Ascending aorta (tissue), 2 donors: Measurements from ENCODE around the gene MOCS3. TPM values are rescaled to one million over a fixed set of nuclear protein-coding genes. Genes with fewer than 3 reads are reported as not detected.

Experiments used
- DNase-seq, 2 donors: peaks; one replicate each; pipeline ENCODE4 v3.0.0-alpha.2; 2019; ENCODE audit warnings: low spot score in 2 of 2
- H3K27ac ChIP-seq, 2 donors: fragments of 200-600 bp; sonication (generic); one replicate each; pipeline ENCODE4 v1.5.1; 2016 to 2017; ENCODE audit warnings: mild to moderate bottlenecking in 1 of 2
- H3K27me3 ChIP-seq: fragments of 200-600 bp; sonication (generic); one replicate; pipeline ENCODE4 v1.5.1; 2017
- H3K36me3 ChIP-seq, 2 donors: fragments of 200-600 bp; sonication (generic); one replicate each; pipeline ENCODE4 v1.5.1; 2016
- H3K4me1 ChIP-seq, 2 donors: fragments of 200-600 bp; sonication (generic); one replicate each; pipeline ENCODE4 v1.5.1; 2016 to 2017; ENCODE audit warnings: mild to moderate bottlenecking in 1 of 2
- H3K4me3 ChIP-seq, 2 donors: fragments of 200-600 bp; sonication (generic); one replicate each; pipeline ENCODE4 v1.5.1; 2016 to 2017; ENCODE audit warnings: mild to moderate bottlenecking in 1 of 2
- H3K9me3 ChIP-seq, 2 donors: fragments of 200-600 bp; sonication (generic); one replicate each; pipeline ENCODE4 v1.5.1; 2016
- CTCF ChIP-seq, 3 experiments: fragments of 200-600 bp in 2 of 3; fragments of 450-650 bp in 1 of 3; sonication (generic) in 2 of 3; IDR thresholded peaks; one replicate each; pipeline ENCODE4 v1.5.1; 2016 to 2019; ENCODE audit warnings: antibody characterized with exemption in 3 of 3, mild to moderate bottlenecking in 1 of 3, moderate library complexity in 1 of 3
- intact Hi-C: fragments of 100-400 bp; cut with DNase I; formaldehyde crosslinking; loops from one replicate; pipeline ENCODE4 v1.15.1; 2023
- total RNA-seq: library from RNA; depleted of rRNA; stranded (reverse); fragments of >200 nt; gene quantifications from one replicate; pipeline ENCODE4 v1.1.0, GENCODE V29; 2016

The MOCS3 gene
- total RNA-seq, 1 donor from 2014 or later: 4.7 TPM

DNA sequence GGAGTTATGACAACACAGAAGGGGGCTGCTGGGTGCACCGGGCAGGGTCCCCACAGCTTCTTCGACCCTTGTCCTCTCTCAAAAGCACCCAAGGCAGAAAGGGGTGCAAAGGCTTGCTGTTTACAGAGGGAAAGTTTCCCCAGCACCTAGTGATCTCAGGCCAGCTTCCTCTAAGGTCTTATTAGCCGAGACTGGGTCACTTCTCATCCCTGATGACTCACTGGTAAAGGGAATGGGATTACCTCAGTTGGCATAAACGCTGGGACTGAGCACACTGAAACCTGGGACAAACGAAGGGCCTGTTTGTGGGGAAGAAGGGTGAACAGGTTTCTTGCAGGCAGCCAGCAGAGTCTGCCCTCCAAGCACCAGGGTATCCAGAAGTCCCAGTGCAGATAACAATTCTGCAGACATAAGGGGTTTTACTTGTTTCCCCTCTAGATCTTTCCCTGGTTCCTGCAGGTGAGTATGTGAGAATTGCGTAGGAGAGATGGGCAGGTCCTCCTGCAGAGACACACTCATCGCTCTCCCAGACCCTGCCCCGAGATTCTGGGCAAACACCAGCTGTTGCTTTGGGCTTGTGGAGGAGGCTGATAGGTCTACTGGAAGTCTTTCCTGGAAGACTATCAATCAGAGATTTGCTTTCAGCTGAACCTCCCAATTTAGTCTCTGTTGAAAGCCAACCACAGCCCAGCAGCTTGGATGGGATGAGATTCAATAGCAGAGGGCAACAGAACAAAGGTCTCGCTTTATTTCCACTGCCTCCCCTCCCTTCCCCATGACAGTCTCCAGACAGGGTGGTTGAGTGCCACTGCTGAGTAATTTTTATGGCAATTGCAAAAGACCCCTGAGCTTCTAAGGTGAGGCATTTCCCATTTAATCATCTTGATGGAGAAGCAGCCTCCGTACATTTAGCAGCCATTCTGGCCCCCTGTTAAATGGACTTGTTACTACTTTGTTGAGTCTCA is 38.6 kb downstream of the MOCS3 start:
- H3K4me3 ChIP-seq: no peak overlapping the region
- DNase-seq: no peak
- H3K36me3 ChIP-seq: no peaks in the 10 kb centered on the region
- no peak for TF ChIP-seq CTCF (IDR thresholded peaks at IDR 0.05)
- no peaks in the 10 kb centered on the region for H3K4me1 ChIP-seq
- intact Hi-C loops: no loop called here
- H3K27ac ChIP-seq: no peak overlapping the region
- no peaks in the 10 kb centered on the region for H3K9me3 ChIP-seq
- H3K27me3 ChIP-seq: no peaks in the 10 kb centered on the region

DNA sequence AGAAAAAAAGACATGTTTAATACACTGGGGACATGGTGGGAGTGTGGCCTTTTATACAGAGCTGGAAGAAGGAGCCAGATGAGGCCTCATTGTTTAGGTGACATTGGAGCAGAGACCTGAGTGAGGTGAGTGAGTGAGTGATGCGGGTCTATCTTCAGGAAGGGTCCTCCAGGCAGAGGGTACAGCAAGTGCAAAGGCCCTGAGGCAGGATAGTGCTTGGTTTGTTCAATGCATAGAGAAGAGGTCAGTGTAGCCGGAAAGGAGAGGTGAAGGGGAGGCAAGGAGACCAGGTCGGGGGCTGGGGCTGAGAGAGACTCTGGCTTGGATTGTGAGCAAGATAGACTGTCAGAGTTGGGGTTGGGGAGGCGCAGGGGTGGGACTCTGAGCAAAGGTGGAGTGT is 40.7 kb downstream of the MOCS3 start:
- no peaks in the 10 kb centered on the region for H3K4me1 ChIP-seq
- H3K27ac ChIP-seq: no peak overlapping the region
- no peaks in the 10 kb centered on the region for H3K36me3 ChIP-seq
- intact Hi-C loops: no loop called here
- no peaks in the 10 kb centered on the region for H3K27me3 ChIP-seq
- H3K9me3 ChIP-seq: no peaks in the 10 kb centered on the region
- no peak for TF ChIP-seq CTCF (IDR thresholded peaks at IDR 0.05)
- no peak for DNase-seq
- no peak overlapping the region for H3K4me3 ChIP-seq

DNA sequence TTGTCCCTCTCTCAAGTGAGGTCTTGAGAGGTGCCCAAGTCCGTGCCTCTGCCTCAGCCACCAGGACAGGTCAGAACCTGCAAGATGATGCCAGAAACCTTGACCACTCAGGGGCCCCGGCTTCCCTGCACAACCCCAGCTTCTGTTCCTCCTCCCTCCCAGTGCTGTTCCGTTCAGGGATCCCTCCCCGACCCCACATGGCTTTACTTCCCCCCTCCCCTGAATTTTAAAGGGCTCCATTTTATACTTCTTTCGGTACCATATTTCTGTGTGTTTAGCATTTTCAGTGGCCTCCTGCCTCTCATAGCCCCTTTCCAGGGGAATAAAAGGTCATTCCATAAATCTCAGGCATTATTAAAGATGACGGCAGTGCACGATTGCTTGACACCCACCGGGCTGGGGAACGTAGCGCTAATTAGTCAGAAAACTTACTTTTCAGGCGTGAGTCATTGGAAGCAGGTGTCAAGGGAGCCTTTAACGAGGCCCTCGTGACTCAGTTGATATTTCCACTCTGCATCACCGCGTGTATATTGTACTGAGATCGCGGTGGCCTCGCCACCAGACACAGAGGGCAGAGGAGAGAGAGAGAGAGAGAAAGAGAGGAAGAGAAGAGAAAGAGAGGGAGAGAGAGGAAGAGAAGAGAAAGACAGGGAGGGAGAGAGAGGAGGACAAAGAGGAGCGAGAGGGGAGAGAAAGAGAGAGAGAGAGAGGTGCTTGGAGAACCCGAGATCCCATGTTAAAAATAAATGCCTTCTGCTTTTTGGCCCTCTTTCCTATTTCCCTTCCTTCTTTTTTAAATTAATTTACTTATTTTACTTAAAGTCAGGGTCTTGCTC is 43.0 kb downstream of the MOCS3 start:
- Histone ChIP-seq H3K36me3 (no peaks in the 10 kb centered on the region), H3K27ac (no peak overlapping the region), H3K4me1 (no peaks in the 10 kb centered on the region), H3K4me3 (no peak overlapping the region), H3K27me3 (no peaks in the 10 kb centered on the region), H3K9me3 (no peaks in the 10 kb centered on the region)
- intact Hi-C loops: no loop called here
- no peak for TF ChIP-seq CTCF (IDR thresholded peaks at IDR 0.05)
- no peak for DNase-seq

DNA sequence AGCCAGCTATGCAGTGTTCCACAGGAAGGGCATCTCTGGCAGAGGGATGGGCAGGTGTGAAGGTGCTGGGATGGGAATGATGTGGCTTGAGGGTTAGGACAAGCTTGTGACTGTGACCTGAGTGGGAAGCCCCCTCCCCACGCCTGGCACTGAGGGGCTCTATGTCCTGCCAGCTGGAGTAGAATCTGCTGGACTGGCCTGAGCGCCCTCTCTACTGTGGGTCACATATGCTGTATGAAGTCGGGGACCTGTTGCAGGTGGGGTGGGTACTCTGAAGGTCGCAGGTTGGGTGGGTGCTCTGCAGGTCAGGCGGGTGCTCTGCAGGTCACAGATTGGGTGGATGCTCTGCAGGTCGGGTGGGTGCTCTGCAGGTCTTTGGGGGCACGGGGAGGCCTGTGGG is 44.0 kb downstream of the MOCS3 start:
- intact Hi-C loops: no loop called here
- no peak for TF ChIP-seq CTCF (IDR thresholded peaks at IDR 0.05)
- no peak overlapping the region for H3K27ac ChIP-seq
- H3K4me1 ChIP-seq: no peaks in the 10 kb centered on the region
- no peak for DNase-seq
- no peak overlapping the region for H3K4me3 ChIP-seq
- no peaks in the 10 kb centered on the region for H3K27me3 ChIP-seq
- H3K36me3 ChIP-seq: no peaks in the 10 kb centered on the region
- H3K9me3 ChIP-seq: no peaks in the 10 kb centered on the region

- TF ChIP-seq CTCF (IDR thresholded peaks at IDR 0.05): no peak
- H3K4me1 ChIP-seq: no peaks in the 10 kb centered on the region
- H3K27me3 ChIP-seq: no peaks in the 10 kb centered on the region
- no peak for DNase-seq
- intact Hi-C loops: no loop called here
- H3K36me3 ChIP-seq: no peaks in the 10 kb centered on the region
- H3K27ac ChIP-seq: no peak overlapping the region
- H3K9me3 ChIP-seq: no peaks in the 10 kb centered on the region
- no peak overlapping the region for H3K4me3 ChIP-seq
These were observed 45.1 kb downstream of the MOCS3 start for GRCh38 chr20:51003753-51004152.
